Keratinocyte (primary cell): ENCODE results near the gene GOLGA8J. TPM values are rescaled to one million over a fixed set of nuclear protein-coding genes. Genes with fewer than 3 reads are reported as not detected.

Experiments
- polyA plus RNA-seq, 5 experiments: library from polyadenylated mRNA; depleted of rRNA in 3 of 5; stranded (reverse) in 3 of 5; stranded (forward) in 1 of 5; unstranded in 1 of 5; fragments of >200 nt; gene quantifications; 1 replicate in 1 of 5; 2 replicates in 3 of 5; 3 replicates in 1 of 5; pipeline versions ENCODE4 v1.2.1 to v1.2.3, GENCODE V29; 2011 to 2012; ENCODE audit warnings: missing spikeins in 2 of 5, low read depth in 1 of 5, low replicate concordance in 1 of 5
- small RNA-seq, 3 experiments: library from RNA; depleted of rRNA; stranded (forward); fragments of <200 nt; gene quantifications; one replicate each; pipeline ENCODE3, GENCODE V24; 2012; ENCODE audit warnings: low read depth in 3 of 3, low replicate concordance in 1 of 3; ENCODE audit not compliant: insufficient read length in 3 of 3

The GOLGA8J gene
- polyA plus RNA-seq, 1 donor (not counting 4 experiments of a cell fraction or from before 2014, with no cell fraction given), result not detected

Small RNA genes lying within 50 kb of the gene (small RNA-seq; reads per million reads assigned to genes)
- 0 reads per million in 3 experiments for gene RF00096
- 0 reads per million in 3 experiments for gene RN7SL673P

Other genes starting within 250 kb of the GOLGA8J start
- gene GOLGA8T, start 52.1 kb downstream of the GOLGA8J start, polyA plus RNA-seq, result 0.10 TPM in 1 of 3 replicates, not detected in the others